Neuronal stem cell (in vitro differentiated cells): ENCODE measurements around the gene KCTD5.
"Not testable (repeated sequence)": the region's sequence is repeated elsewhere in the genome, so short reads cannot be mapped to it uniquely, and the experiment has no call there.

Source experiments
- DNase-seq: peaks from one replicate; pipeline ENCODE4 v3.0.0-alpha.2; 2013; ENCODE audit warnings: low spot score
- H2AFZ ChIP-seq: one replicate; pipeline ENCODE4 v1.6.1; 2013; ENCODE audit warnings: mild to moderate bottlenecking, low read length, inconsistent platforms
- H2AK5ac ChIP-seq: 2 replicates; pipeline ENCODE4 v1.6.1; 2013; ENCODE audit warnings: low read depth, mild to moderate bottlenecking, inconsistent platforms, low read length, moderate library complexity, mixed read lengths
- H2BK120ac ChIP-seq: 2 replicates; pipeline ENCODE4 v1.6.1; 2013; ENCODE audit warnings: low read depth, mild to moderate bottlenecking, inconsistent platforms, low read length, moderate library complexity, mixed read lengths
- H2BK12ac ChIP-seq: one replicate; pipeline ENCODE4 v1.6.1; 2013; ENCODE audit warnings: low read length, inconsistent platforms
- H2BK15ac ChIP-seq: 2 replicates; pipeline ENCODE4 v1.6.1; 2013; ENCODE audit warnings: mild to moderate bottlenecking, low read length, inconsistent platforms, mixed read lengths
- H2BK5ac ChIP-seq: one replicate; pipeline ENCODE4 v1.6.1; 2013; ENCODE audit warnings: inconsistent platforms, mild to moderate bottlenecking, low read length, moderate library complexity
- H3K14ac ChIP-seq: one replicate; pipeline ENCODE4 v1.6.1; 2013; ENCODE audit warnings: low read length, inconsistent platforms
- H3K18ac ChIP-seq: 2 replicates; pipeline ENCODE4 v1.6.1; 2013; ENCODE audit warnings: low read length, inconsistent platforms
- H3K23ac ChIP-seq: 2 replicates; pipeline ENCODE4 v1.6.1; 2013; ENCODE audit warnings: low read depth, mild to moderate bottlenecking, mixed read lengths, low read length, inconsistent platforms; ENCODE audit not compliant: poor library complexity
- H3K27ac ChIP-seq: replicated peaks from 3 replicates; pipeline ENCODE4 v1.5.1; 2013; ENCODE audit warnings: low read length, inconsistent platforms
- H3K27me3 ChIP-seq, 3 experiments: 2 replicates each; pipeline ENCODE4 v1.6.1; 2013; ENCODE audit warnings: low read length in 3 of 3, mild to moderate bottlenecking in 2 of 3, inconsistent platforms in 1 of 3, low read depth in 1 of 3, mixed read lengths in 1 of 3, moderate library complexity in 1 of 3; ENCODE audit not compliant: control insufficient read depth in 3 of 3, insufficient read depth in 3 of 3
- H3K36me3 ChIP-seq, 2 donors: replicated peaks in 1 of 2; 2 replicates each; pipeline ENCODE4 v1.6.1; 2013; ENCODE audit warnings: low read length in 2 of 2; ENCODE audit not compliant: control insufficient read depth in 2 of 2, insufficient read depth in 2 of 2
- H3K4ac ChIP-seq: 2 replicates; pipeline ENCODE4 v1.6.1; 2013; ENCODE audit warnings: inconsistent platforms, mild to moderate bottlenecking, low read length, moderate library complexity
- H3K4me1 ChIP-seq, 2 donors: 1 replicate in 1 of 2; 2 replicates in 1 of 2; pipeline ENCODE4 v1.6.1; 2013; ENCODE audit warnings: low read length in 2 of 2, low read depth in 1 of 2; ENCODE audit not compliant: control insufficient read depth in 2 of 2, insufficient read depth in 1 of 2
- H3K4me2 ChIP-seq: one replicate; pipeline ENCODE4 v1.6.1; 2013; ENCODE audit warnings: mild to moderate bottlenecking, low read length, inconsistent platforms; ENCODE audit not compliant: insufficient read depth, poor library complexity, severe bottlenecking
- H3K4me3 ChIP-seq, 2 donors: 2 replicates each; pipeline ENCODE4 v1.5.1; 2013; ENCODE audit warnings: low read length in 2 of 2, mild to moderate bottlenecking in 2 of 2, inconsistent platforms in 1 of 2, moderate library complexity in 1 of 2
- H3K79me1 ChIP-seq: one replicate; pipeline ENCODE4 v1.6.1; 2013; ENCODE audit warnings: low read depth, mild to moderate bottlenecking, inconsistent platforms, low read length, moderate library complexity
- H3K9ac ChIP-seq: one replicate; pipeline ENCODE4 v1.6.1; 2013; ENCODE audit warnings: mild to moderate bottlenecking, low read depth, low read length, inconsistent platforms; ENCODE audit not compliant: poor library complexity
- H3K9me3 ChIP-seq, 2 donors: replicated peaks in 1 of 2; 2 replicates each; pipeline versions ENCODE3 to v1.6.1; 2013; ENCODE audit warnings: low read length in 2 of 2, mild to moderate bottlenecking in 2 of 2, inconsistent platforms in 1 of 2, low read depth in 1 of 2, mixed read lengths in 1 of 2, moderate library complexity in 1 of 2; ENCODE audit not compliant: control insufficient read depth in 2 of 2, insufficient read depth in 1 of 2
- H4K8ac ChIP-seq: one replicate; pipeline ENCODE4 v1.6.1; 2013; ENCODE audit warnings: low read depth, mild to moderate bottlenecking, inconsistent platforms, low read length, moderate library complexity
- H4K91ac ChIP-seq: one replicate; pipeline ENCODE4 v1.6.1; 2013; ENCODE audit warnings: low read length, low read depth, mild to moderate bottlenecking, inconsistent platforms; ENCODE audit not compliant: poor library complexity
- WGBS, 2 donors: extraction: QIAGEN DNeasy Blood & Tissue Kit; methylation state at CpG; one replicate each; pipeline ENCODE4 v1.1.7; 2013; ENCODE audit warnings: missing lambda C conversion rate in 2 of 2, mixed read lengths in 1 of 2; ENCODE audit not compliant: insufficient read length in 2 of 2, insufficient replicate concordance in 1 of 2; ENCODE audit errors: extremely low coverage in 2 of 2; 5-methylcytosine and 5-hydroxymethylcytosine counted together

The KCTD5 gene

DNA sequence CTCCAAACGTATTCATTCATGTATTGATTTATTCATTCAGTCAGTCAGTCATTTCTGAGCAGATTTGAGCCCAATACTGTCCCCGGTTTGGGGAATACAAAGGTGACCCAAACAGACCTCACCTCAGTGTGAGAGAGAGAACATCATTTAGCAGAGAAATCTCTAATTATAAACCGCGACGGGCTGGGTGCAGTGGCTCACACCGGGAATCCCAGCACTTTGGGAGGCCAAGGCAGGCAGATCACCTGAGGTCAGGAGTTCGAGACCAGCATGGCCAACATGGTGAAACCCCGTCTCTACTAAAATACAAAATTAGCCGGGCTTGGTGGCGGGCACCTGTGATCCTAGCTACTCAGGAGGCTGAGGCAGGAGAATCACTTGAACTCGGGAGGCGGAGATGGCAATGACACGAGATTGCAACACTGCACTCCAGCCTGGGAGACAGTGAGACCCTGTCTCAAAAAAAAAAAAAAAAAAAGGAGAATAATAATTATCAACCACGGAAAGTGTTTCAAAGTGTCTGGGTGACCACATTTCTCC is 39.4 kb downstream of the KCTD5 start:
- not testable (repeated sequence) for H4K8ac ChIP-seq, H3K79me1 ChIP-seq, DNase-seq, H3K14ac ChIP-seq, H2BK120ac ChIP-seq, H3K18ac ChIP-seq, H3K27me3 ChIP-seq, H3K9me3 ChIP-seq, H2BK5ac ChIP-seq, H3K23ac ChIP-seq, H2BK12ac ChIP-seq, H2BK15ac ChIP-seq, H2AK5ac ChIP-seq, H3K4me1 ChIP-seq, H3K9ac ChIP-seq, H3K4ac ChIP-seq, H4K91ac ChIP-seq, H3K36me3 ChIP-seq
- Histone ChIP-seq H3K4me3 (peak overlapping the region; percentile 60 to 75), H3K27ac (peak overlapping the region; percentile 71), H2AFZ (peak overlapping the region; percentile 91), H3K4me2 (peak overlapping the region; percentile 31)
- WGBS, 2 donors = no CpG with 5 or more reads among the region's 14 CpGs

DNA sequence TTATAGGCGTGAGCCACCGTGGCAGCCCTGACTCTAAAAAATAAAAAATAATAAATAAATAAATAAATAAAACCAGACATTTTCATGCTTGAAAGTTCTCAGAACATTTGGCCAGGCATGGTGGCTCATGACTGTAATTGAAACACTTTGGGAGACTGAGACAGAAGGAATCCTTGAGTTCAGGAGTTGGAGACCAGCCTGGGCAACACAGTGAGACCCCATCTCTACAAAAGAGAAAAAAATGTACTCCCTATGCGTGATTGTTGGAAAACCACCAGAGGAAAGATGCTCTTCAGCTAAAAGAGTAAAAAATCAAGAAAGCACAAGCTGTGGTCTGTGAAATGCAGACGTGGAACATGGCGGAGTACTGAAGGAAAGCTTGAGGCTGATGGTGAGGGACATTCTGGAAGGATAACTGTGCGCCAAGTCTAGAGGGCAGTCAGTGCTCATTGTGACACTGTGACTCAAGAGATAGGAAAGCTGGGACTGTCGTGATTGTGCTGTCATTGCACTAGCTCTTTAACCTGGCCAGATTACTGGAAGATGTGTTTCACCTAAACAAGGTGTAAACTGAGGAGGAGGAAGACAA is 41.9 kb downstream of the KCTD5 start:
- no peak overlapping the region for H3K18ac ChIP-seq
- no peak overlapping the region for H3K4me2 ChIP-seq
- DNase-seq = no peak
- peaks cover 2% of the 10 kb centered on the region for H3K79me1 ChIP-seq
- no peak overlapping the region for H3K27ac ChIP-seq
- H3K14ac ChIP-seq = no peak overlapping the region
- H3K27me3 ChIP-seq = peaks cover 0 to 6% (median 0%) of the 10 kb centered on the region in 3 experiments
- no peak overlapping the region for H2BK120ac ChIP-seq
- no CpG with 5 or more reads among the region's 7 CpGs for WGBS, 2 donors
- no peak overlapping the region for H2BK5ac ChIP-seq
- no peak overlapping the region for H4K8ac ChIP-seq
- no peak overlapping the region for H3K4me3 ChIP-seq
- H2AFZ ChIP-seq = peak overlapping the region; percentile 8
- no peak overlapping the region for H2BK15ac ChIP-seq
- H3K4me1 ChIP-seq = peaks cover 0 to 4% of the 10 kb centered on the region in 2 donors
- H2AK5ac ChIP-seq = no peak overlapping the region
- no peak overlapping the region for H3K9ac ChIP-seq
- no peak overlapping the region for H3K4ac ChIP-seq
- no peak overlapping the region for H3K23ac ChIP-seq
- H3K9me3 ChIP-seq = no peaks in the 10 kb centered on the region
- no peak overlapping the region for H2BK12ac ChIP-seq
- no peak overlapping the region for H4K91ac ChIP-seq
- no peaks in the 10 kb centered on the region for H3K36me3 ChIP-seq

DNA sequence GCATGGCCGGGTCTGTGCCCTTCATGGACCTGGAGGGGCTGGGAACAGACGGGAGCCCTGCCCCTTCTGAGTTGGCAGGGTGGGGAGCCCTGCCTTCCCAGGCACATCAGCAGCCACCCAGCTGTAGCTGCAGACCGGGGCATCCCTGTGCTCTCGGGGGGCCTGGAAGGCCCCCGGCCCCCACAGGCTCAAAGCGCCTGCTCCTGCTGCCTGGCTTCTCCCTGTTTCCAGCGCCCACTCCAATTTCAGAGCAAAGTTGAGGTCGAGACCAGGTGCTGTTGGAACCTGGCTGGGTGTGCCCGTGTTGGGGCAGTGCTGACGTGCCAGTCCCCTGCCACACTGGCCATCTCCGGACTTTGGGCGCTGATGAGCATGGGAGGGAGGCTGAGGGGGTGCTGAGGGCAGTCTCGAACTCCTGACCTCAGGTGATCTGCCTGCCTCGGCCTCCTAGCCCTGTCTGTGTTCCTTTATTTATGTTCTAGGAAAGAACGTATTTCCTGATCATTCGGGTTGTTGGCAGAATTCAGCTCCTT is 42.6 kb downstream of the KCTD5 start:
- Histone ChIP-seq H3K4me2 (no peak overlapping the region), H3K23ac (no peak overlapping the region), H3K79me1 (peaks cover 2% of the 10 kb centered on the region), H3K27me3 (peaks cover 0 to 6% (median 0%) of the 10 kb centered on the region in 3 experiments), H2BK12ac (no peak overlapping the region), H2BK120ac (no peak overlapping the region), H4K91ac (no peak overlapping the region), H4K8ac (no peak overlapping the region), H3K4ac (no peak overlapping the region), H2BK5ac (no peak overlapping the region), H3K18ac (no peak overlapping the region), H3K9ac (no peak overlapping the region), H2AFZ (no peak overlapping the region), H3K14ac (no peak overlapping the region), H2BK15ac (no peak overlapping the region), H3K27ac (no peak overlapping the region), H3K4me1 (no peaks in the 10 kb centered on the region), H2AK5ac (no peak overlapping the region), H3K9me3 (no peaks in the 10 kb centered on the region), H3K4me3 (no peak overlapping the region), H3K36me3 (no peaks in the 10 kb centered on the region)
- WGBS, 2 donors = no CpG with 5 or more reads among the region's 16 CpGs
- no peak for DNase-seq

DNA sequence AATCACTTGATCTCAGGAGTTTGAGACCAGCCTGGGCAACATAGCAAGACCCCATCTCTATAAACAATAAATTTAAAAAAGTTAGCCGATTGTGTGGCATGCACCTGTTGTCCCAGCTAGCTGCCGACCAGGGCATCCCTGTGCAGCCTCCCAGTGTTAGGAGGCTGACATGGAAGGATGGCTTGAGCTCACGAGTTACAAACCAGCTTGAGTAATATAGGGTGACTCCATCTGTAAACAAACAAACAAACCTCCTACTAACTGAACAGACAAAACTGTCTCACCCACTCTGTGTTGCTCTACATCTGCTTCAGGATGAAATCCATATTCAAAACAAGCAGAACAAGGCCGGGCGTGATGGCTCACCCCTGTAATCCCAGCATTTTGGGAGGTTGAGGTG is 44.6 kb downstream of the KCTD5 start:
- no peak overlapping the region for H2BK12ac ChIP-seq
- no peak overlapping the region for H2BK5ac ChIP-seq
- H3K36me3 ChIP-seq = no peaks in the 10 kb centered on the region
- no peak overlapping the region for H3K27ac ChIP-seq
- DNase-seq = no peak
- H2AK5ac ChIP-seq = no peak overlapping the region
- H4K91ac ChIP-seq = no peak overlapping the region
- no peak overlapping the region for H4K8ac ChIP-seq
- no peak overlapping the region for H3K23ac ChIP-seq
- H3K9ac ChIP-seq = no peak overlapping the region
- no peak overlapping the region for H3K4ac ChIP-seq
- peaks cover 0 to 6% (median 0%) of the 10 kb centered on the region in 3 experiments for H3K27me3 ChIP-seq
- H2AFZ ChIP-seq = no peak overlapping the region
- no peak overlapping the region for H3K4me2 ChIP-seq
- H3K9me3 ChIP-seq = no peaks in the 10 kb centered on the region
- no peak overlapping the region for H3K14ac ChIP-seq
- no peak overlapping the region for H2BK120ac ChIP-seq
- no peak overlapping the region for H3K4me3 ChIP-seq
- no peaks in the 10 kb centered on the region for H3K4me1 ChIP-seq
- no peaks in the 10 kb centered on the region for H3K79me1 ChIP-seq
- WGBS, 2 donors = no CpG with 5 or more reads among the region's 5 CpGs
- no peak overlapping the region for H2BK15ac ChIP-seq
- no peak overlapping the region for H3K18ac ChIP-seq
